Hematopoietic multipotent progenitor cell treated with erythropoietin and hydrocortisone succinate and interleukin-3 and kit ligand, for 8 days (in vitro differentiated cells): ENCODE results near the gene TBC1D20.

Experiments
- DNase-seq: peaks from one replicate; pipeline ENCODE4 v3.0.0-alpha.2; 2015

TBC1D20 gene

GRCh38 chr20:437787-438486 is 24.4 kb downstream of the TBC1D20 start:
- no peak for DNase-seq

GRCh38 chr20:436476-436875 is 25.9 kb downstream of the TBC1D20 start:
- DNase-seq, result no peak

- DNase-seq, result no peak
Measured at GRCh38 chr20:435558-435957, 26.8 kb downstream of the TBC1D20 start.

GRCh38 chr20:434661-435419 is 27.5 kb downstream of the TBC1D20 start:
- no peak for DNase-seq

- no peak for DNase-seq
Measured at GRCh38 chr20:434221-434620, 28.1 kb downstream of the TBC1D20 start.

- no peak for DNase-seq
Measured at GRCh38 chr20:433300-433975, 28.9 kb downstream of the TBC1D20 start.

GRCh38 chr20:432677-433299 is 29.5 kb downstream of the TBC1D20 start:
- DNase-seq, result no peak

GRCh38 chr20:432208-432607 is 30.1 kb downstream of the TBC1D20 start:
- DNase-seq, result no peak

- DNase-seq, result peak; percentile 77
Measured at GRCh38 chr20:431012-431904, 31.1 kb downstream of the TBC1D20 start.

GRCh38 chr20:430091-430999 is 32.0 kb downstream of the TBC1D20 start:
- DNase-seq, result no peak

GRCh38 chr20:428658-429200 is 33.6 kb downstream of the TBC1D20 start:
- no peak for DNase-seq

GRCh38 chr20:427849-428657 is 34.3 kb downstream of the TBC1D20 start:
- DNase-seq, result no peak

- DNase-seq, result no peak
Measured at GRCh38 chr20:427401-427800, 34.9 kb downstream of the TBC1D20 start.

- no peak for DNase-seq
Measured at GRCh38 chr20:426566-426965, 35.8 kb downstream of the TBC1D20 start.

GRCh38 chr20:421685-422250 is 40.6 kb downstream of the TBC1D20 start:
- no peak for DNase-seq

GRCh38 chr20:420721-421574 is 41.4 kb downstream of the TBC1D20 start:
- DNase-seq, result peak; percentile 32

GRCh38 chr20:420166-420620 is 42.1 kb downstream of the TBC1D20 start:
- DNase-seq, result no peak

GRCh38 chr20:419556-420165 is 42.7 kb downstream of the TBC1D20 start:
- DNase-seq, result no peak
